ENCODE data around the gene SDK1.
"Not testable (repeated sequence)": the region's sequence is repeated elsewhere in the genome, so short reads cannot be mapped to it uniquely, and the experiment has no call there.

SDK1 gene

DNA sequence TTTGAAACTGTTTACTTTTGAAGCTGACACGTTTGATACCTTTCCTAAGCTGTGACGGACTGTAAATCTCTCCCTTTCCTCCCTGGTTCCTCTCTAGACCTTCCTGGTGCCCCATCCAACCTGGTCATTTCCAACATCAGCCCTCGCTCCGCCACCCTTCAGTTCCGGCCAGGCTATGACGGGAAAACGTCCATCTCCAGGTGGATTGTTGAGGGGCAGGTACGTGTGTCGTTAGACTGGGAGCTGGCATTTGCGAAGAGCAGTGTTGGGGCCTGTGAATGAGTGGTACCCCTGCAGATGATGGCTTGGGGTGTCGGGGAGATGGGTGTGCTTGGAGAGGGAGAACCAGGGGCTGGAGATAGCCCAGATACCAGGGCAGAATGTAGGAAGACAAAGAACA is 778.3 kb downstream of the SDK1 start:
- no peak for DNase-seq (ENCODE audit: low read depth)

DNA sequence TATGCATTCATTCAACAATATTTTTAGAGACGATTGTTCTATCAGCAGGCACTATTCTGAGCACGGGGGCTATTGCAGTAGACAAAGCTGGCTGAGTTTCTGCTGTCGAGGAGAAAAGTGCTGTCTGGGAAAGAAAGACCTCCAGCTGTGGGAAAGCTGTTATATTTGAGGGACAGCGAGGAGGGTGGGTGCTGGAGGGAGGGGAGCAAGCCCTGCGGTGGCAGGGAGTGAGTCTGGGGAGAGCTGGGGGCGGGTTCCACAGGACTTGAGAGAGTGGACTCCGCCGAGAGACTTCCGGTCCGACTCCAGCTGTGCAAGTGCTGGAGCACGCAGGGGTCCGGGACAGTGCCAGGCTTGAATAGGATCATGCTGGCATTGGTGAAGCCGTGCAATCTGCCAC is 778.9 kb downstream of the SDK1 start:
- DNase-seq (ENCODE audit: low read depth) = no peak

GRCh38 chr7:4080954-4081353 is 779.9 kb downstream of the SDK1 start:
- no peak for DNase-seq (ENCODE audit: low read depth)

- no peak for DNase-seq (ENCODE audit: low read depth)
Measured at GRCh38 chr7:4083513-4083912, 782.5 kb downstream of the SDK1 start.

DNA sequence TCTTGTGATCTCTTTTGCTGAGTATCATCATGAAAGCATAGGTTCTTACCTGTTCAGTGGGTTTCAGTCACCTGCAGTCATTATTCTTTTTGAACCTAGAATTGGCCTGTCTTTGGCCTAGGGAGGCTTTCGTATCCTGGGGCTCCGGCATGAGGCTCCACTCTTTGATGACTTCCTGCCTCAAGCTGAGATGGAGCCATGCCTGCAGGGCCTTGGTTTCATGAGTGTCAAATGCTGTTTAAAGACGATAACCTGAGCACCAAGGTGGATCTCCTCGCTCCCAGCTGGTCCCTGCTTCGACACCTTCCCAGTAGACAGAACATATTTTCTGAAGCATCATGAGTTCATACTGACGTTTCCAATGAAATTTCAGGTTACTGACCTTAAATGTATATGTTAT is 783.2 kb downstream of the SDK1 start:
- no peak for DNase-seq (ENCODE audit: low read depth)

DNA sequence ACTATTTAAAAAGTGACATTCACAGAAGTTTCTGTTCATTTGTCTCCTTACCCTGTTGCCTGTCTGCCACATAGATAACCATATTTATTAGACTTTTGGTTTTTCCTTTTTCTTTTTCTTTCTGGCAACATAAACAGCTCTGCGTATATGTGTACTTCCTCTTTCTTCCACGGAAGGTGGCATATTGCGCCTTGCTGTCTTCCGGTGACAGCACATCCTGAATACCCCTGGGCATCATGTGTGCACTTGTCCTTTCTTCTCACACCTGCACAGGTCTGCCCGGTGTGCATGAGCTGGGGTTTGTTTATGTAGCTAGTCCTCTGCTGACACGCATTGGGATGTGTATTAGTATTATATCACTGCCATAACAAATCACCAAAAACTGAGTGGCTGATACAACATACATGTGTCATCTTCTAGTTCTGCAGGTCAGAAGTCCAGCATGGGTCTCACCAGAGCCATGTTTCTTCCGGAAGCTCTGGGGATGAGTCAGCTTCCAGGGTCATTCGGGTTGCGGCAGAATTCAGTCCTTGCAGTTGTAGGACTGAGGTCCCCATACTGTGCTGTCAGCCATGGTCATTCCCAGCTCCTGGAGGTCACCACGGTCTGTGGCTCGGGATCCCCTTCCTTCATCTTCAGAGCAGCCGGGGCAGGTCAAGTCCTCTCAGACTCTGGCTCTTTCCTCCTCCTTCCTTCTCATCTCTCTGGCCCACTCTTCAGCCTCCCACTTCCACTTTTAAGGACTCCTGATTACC is 785.1 kb downstream of the SDK1 start:
- DNase-seq (ENCODE audit: low read depth) = no peak

DNA sequence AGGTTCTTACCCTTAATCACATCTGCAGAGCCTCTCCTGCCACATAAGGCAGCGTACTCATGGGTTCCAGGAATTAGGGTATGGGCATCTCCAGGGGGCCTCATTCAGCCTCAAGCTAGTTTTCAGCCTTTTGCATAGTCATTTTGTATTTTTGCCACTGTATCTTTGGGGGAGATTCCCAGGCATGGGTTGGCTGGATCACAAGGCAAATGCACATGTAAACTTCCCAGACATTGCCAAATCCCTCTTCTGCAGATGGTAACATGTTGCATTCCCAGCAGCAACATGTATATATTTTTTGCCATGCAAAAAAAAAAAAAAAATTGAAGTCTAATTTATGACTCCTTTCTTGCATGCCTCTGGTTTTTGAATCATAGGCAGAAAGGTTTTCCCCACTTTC is 785.7 kb downstream of the SDK1 start:
- DNase-seq (ENCODE audit: low read depth) = no peak

DNA sequence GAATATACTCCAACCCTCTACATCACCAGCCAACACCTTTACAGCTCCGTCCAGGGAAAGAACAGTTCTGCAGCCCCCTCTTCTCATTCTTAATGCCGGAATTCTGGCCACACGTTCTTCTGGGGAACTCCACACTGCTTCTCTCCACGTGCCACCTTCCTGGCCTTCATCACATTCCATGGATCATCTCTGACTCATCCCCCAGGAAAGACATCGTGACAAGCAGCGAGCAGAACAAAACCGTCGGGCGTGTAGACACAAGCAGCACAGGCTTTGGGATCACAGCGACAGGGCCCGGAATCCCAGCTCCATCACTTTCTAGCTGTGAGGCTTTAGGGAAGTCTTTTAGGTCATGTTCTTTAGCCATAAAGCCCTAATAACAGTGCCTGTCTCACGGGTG is 790.7 kb downstream of the SDK1 start:
- DNase-seq (ENCODE audit: low read depth) = no peak

DNA sequence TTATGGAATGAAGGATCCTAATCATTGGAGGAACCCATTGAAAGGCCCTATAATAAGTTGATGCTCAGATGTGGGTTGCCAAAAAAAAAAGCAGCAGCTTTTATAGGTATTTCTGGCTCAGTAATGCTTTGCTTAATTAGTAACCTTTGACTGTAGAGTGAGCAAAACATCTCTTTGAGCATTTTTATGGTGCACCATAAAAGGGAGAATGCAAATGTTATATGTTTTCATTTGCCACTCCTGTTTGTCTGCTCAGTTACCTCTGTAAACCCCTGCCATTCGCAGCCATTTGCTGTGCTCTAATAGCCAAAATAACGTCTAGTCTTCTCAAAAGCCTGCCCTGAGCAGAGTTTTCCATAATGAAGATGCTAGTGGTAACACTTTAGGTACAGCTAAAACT is 792.0 kb downstream of the SDK1 start:
- DNase-seq (ENCODE audit: low read depth) = no peak

- DNase-seq (ENCODE audit: low read depth) = no peak
Measured at GRCh38 chr7:4093483-4093882, 792.4 kb downstream of the SDK1 start.

DNA sequence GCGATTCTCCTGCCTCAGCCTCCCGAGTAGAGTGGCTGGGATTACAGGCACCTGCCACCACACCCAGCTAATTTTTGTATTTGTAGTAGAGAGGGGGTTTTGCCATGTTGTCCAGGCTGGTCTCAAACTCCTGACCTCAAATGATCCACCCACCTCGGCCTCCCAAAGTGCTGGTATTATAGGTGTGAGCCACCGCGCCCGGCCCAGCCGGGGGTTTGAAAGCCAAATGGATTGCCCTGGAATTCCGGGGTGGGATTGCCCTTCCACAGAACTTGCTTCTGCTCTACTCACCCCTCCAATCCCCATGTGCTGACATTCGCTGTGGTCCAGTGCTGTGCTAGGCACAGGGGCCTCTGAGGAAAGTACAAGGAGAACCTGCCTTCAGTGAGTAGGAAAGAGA is 793.1 kb downstream of the SDK1 start:
- DNase-seq (ENCODE audit: low read depth) = not testable (repeated sequence)

DNA sequence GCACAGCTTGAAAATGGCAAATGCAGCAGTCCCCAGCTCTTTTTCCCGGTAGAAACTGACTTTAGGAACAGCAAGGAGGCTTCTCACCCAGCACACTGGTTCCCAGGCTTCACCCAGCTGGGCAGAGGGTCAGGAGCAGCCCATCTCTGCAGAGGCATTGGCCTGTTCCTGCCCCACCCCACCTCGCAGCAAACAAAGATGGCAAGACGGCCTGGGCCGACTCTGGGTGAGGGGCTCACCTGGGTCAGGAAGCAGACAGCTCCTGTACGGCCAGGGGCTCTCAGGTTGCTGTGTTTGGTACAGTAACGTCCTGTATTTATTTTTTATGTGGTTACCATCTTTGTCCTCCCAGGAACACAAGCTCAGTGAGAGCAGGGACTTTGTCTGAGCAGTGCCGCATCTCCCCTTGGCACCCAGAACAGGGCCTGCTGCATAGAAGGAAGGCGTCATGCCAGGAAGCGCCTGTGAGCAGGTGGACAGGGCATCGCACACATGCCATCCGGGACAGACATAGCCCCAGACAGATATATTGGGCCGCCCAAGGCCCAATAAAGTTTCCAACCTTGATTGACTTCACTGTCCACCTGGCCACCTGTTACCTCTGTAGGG is 796.1 kb downstream of the SDK1 start:
- DNase-seq (ENCODE audit: low read depth) = no peak

DNA sequence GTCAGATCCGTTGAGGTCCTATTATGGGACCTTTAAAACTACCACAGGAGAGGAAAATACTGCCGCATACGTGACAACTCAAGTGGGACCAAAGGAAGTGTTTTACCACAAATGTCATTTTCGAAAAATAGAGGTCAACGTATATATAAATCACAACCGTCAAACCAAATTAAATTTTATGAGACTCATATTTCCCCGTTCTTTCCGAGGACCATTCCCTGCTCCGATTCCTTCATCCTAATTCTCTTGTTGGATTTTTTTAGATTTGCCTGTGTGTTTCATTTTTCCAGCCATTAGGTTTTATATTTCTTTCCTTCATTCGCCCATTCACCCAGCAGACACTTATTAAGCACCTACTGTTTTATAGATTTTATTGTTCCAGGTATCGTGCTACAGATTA is 797.1 kb downstream of the SDK1 start:
- no peak for DNase-seq (ENCODE audit: low read depth)

- no peak for DNase-seq (ENCODE audit: low read depth)
Measured at GRCh38 chr7:4099651-4100050, 798.6 kb downstream of the SDK1 start.

DNA sequence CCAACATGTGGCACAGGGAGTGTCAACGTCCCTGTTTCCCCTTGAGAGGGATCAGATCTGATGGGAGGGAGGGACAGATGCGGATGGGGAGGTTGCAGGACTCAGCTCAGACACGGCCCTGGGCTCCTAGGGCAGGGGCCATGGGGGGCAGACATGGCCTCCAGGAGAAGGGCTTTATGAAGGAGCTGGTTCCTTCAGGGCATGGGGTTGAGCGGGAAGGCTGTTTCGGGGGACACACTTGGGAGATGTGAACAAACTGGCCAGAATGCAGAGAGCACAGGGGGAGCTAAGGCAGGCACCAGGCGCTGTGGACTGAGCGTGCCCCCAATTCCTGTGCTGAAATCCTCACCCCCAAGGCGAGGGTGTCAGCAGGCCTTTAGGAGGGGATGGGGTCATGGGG is 799.1 kb downstream of the SDK1 start:
- no peak for DNase-seq (ENCODE audit: low read depth)

DNA sequence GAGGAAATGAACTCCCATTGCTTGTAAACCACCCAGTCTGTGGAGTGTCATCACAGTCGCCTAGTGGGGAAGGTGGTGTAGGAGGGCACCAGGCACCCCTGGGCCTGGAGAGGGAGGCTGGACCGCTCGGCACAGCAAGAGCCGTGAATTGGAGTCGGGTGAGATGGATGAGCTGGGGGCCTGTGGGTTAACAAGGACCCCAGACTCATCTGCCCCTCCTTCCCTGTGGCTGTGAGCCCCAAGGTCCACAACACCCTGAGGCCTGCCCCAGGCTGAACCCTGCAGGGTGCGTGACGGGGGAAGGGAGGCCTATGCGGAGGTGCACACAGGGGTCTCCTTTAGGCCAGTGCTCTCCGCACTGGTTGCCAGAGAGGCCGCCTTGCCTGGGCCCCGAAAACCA is 799.6 kb downstream of the SDK1 start:
- no peak for DNase-seq (ENCODE audit: low read depth)

- DNase-seq (ENCODE audit: low read depth) = no peak
Measured at GRCh38 chr7:4102231-4102841, 801.3 kb downstream of the SDK1 start.

GRCh38 chr7:4103352-4104091 is 802.5 kb downstream of the SDK1 start:
- no peak for DNase-seq (ENCODE audit: low read depth)

DNA sequence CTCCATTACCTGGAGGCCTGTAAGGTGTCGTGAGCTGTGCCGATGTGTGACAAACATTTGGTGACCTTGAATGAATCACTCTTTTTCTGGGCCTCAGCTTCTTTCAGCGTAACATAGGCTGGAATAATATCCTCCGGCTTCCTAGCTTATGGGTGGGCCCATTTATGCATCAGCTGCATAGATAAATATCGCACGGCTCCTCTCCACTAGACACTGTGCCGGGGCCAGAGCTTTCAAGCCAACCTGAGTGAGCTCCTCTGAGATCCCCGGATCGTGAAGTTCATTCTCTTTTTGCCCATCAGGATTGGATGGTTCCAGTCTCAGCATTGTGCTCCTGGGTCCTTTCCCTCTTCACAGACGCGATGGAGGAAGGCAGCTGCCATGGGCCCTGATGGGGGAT is 806.8 kb downstream of the SDK1 start:
- no peak for DNase-seq (ENCODE audit: low read depth)

- DNase-seq (ENCODE audit: low read depth) = no peak
Measured at GRCh38 chr7:4108951-4109350, 807.9 kb downstream of the SDK1 start.

- no peak for DNase-seq (ENCODE audit: low read depth)
Measured at GRCh38 chr7:4109481-4110110, 808.5 kb downstream of the SDK1 start.

- DNase-seq (ENCODE audit: low read depth) = no peak
Measured at GRCh38 chr7:4110438-4110837, 809.4 kb downstream of the SDK1 start.
